Left ventricle myocardium inferior (tissue), 1 donor: ENCODE measurements around the gene GCLC. TPM values are rescaled to one million over a fixed set of nuclear protein-coding genes. Genes with fewer than 3 reads are reported as not detected.
"Not testable (repeated sequence)": the region's sequence is repeated elsewhere in the genome, so short reads cannot be mapped to it uniquely, and the experiment has no call there.

Source experiments
- DNase-seq: peaks from one replicate; pipeline ENCODE4 v3.0.0-alpha.2; 2020
- H3K27ac ChIP-seq: fragments of 200-600 bp; replicated peaks from 2 replicates; pipeline ENCODE4 v1.8.0; 2021
- H3K27me3 ChIP-seq: fragments of 200-600 bp; 2 replicates; pipeline ENCODE4 v1.8.0; 2021; ENCODE audit warnings: low read depth
- H3K36me3 ChIP-seq: fragments of 200-600 bp; 2 replicates; pipeline ENCODE4 v1.8.0; 2021
- H3K4me1 ChIP-seq: fragments of 200-600 bp; 2 replicates; pipeline ENCODE4 v1.8.0; 2021
- H3K4me3 ChIP-seq: fragments of 200-600 bp; 2 replicates; pipeline ENCODE4 v1.8.0; 2021; ENCODE audit warnings: mild to moderate bottlenecking, moderate library complexity
- H3K9me3 ChIP-seq: fragments of 200-600 bp; replicated peaks from 2 replicates; pipeline ENCODE4 v1.8.0; 2021
- intact Hi-C: fragments of 100-400 bp; cut with micrococcal nuclease; formaldehyde crosslinking; loops from one replicate; pipeline ENCODE4 v1.11.0; 2022
- total RNA-seq: library from RNA; stranded (reverse); fragmentation: NEBNext Ultra II Directional; extraction: Animal tissue kit (Norgen Biotek cat#: 25700); gene quantifications from one replicate; pipeline ENCODE4 v1.2.1, GENCODE V29; 2021
- TF ChIP-seq, protein P1 (sequence below): fragments of 200-600 bp; IDR thresholded peaks from 2 replicates; pipeline ENCODE4 v1.8.0; 2021; ENCODE audit warnings: antibody characterized with exemption, mild to moderate bottlenecking, borderline replicate concordance
- donor health status: DM: no; HTN: yes; CAD: no; lungs with severe emphysema.

GCLC gene
- total RNA-seq, 1 donor from 2014 or later = 30.3 TPM

DNA sequence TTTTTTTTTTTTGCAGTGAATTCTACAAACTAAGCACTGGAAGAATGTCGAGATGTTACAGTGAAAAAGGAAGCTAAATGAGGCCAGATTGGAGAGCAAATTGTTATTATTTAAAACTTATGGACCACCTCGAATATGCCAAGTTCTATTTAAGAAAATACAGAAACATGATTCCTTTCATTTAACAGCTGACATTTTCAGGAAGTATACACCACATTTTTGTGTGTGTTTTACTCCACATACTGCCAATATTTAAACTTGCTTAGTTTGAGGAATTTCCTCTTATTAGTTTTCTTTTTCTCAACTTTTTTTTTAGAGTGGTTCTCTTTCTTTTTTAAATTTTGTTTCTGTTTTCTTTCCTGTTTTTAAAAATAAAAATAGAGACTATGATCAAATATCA is 37.0 kb upstream of the GCLC start:
- Histone ChIP-seq H3K4me3 (no peak overlapping the region), H3K9me3 (no peaks in the 10 kb centered on the region), H3K36me3 (no peaks in the 10 kb centered on the region), H3K4me1 (no peaks in the 10 kb centered on the region), H3K27ac (no peak overlapping the region), H3K27me3 (no peaks in the 10 kb centered on the region)
- TF ChIP-seq, protein P1, sequence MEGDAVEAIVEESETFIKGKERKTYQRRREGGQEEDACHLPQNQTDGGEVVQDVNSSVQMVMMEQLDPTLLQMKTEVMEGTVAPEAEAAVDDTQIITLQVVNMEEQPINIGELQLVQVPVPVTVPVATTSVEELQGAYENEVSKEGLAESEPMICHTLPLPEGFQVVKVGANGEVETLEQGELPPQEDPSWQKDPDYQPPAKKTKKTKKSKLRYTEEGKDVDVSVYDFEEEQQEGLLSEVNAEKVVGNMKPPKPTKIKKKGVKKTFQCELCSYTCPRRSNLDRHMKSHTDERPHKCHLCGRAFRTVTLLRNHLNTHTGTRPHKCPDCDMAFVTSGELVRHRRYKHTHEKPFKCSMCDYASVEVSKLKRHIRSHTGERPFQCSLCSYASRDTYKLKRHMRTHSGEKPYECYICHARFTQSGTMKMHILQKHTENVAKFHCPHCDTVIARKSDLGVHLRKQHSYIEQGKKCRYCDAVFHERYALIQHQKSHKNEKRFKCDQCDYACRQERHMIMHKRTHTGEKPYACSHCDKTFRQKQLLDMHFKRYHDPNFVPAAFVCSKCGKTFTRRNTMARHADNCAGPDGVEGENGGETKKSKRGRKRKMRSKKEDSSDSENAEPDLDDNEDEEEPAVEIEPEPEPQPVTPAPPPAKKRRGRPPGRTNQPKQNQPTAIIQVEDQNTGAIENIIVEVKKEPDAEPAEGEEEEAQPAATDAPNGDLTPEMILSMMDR = no peak
- intact Hi-C loops = no loop called here
- DNase-seq = no peak

DNA sequence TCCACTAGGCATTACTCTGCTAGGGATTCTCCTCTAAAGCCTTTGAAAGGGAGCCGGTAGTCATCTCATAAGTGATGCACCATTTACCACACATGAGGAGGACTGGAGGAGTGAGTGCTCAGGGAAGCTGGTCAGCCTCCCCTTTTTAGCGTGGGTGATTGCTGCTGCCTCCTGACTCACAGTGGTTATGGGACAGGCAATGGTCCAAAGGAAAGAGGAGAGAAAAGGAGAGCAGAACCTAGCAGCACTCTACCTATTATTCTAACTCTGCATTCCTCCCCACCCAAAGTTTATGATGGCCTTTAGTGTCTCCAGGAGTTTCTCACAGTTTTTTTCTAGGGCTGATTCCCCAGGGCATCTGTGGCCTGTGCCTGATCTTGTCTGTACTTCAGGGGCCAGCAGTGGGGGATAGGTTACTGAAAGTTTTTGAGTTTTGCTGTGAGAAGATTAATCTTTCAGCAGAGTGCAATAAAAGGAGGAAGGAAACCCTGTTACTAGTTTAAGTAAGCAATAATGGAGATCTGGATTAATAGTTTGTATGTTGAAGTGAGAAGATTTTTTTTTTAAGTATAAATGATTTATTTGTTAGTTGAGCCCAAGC is 36.4 kb upstream of the GCLC start:
- Histone ChIP-seq H3K36me3 (no peaks in the 10 kb centered on the region), H3K9me3 (no peaks in the 10 kb centered on the region), H3K27ac (no peak overlapping the region), H3K4me1 (no peaks in the 10 kb centered on the region), H3K4me3 (no peak overlapping the region), H3K27me3 (no peaks in the 10 kb centered on the region)
- TF ChIP-seq, protein P1 = no peak
- intact Hi-C loops = no loop called here
- DNase-seq = no peak

DNA sequence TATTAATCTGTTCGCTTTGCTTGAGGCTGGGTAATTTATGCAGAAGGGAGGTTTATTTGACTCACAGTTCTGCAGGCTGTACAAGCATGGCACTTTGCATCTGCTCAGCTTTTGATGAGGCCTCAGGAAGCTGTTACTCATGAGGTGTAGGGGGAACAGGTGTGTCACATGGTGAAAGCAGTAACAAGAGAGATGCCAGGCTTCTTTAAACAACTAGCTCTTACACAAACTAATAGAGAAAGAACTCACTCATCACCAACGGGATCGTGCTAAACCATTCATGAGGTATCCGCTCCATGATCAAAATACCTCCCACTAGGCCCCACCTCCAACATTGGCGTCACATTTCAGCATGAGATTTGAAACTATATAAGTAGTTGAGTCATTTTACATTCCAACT is 34.4 kb upstream of the GCLC start:
- intact Hi-C loops = no loop called here

DNA sequence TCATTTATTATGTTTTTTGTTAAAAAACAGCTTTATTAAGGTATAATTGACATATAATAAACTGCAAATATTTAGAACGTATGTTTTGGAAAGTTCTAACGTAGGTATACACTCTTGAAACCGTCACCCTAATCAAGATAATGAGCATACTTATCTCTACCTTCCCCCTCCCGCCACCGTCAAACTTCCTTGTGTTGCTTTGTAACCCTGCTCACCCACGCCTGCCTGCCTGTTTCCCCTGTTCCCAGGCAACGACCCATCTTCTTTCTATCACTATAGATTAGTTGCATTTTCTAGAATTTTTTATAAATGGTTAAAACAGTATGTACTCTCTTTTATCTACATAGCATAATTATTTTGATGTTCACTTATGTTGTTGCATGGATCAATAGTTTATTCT is 33.5 kb upstream of the GCLC start:
- no peaks in the 10 kb centered on the region for H3K27me3 ChIP-seq
- no peak overlapping the region for H3K27ac ChIP-seq
- H3K4me1 ChIP-seq = no peaks in the 10 kb centered on the region
- no peaks in the 10 kb centered on the region for H3K9me3 ChIP-seq
- no peak overlapping the region for H3K4me3 ChIP-seq
- TF ChIP-seq, protein P1 = no peak
- DNase-seq = no peak
- H3K36me3 ChIP-seq = no peaks in the 10 kb centered on the region
- intact Hi-C loops = no loop called here

More for the DNA sequence above, 34.4 kb upstream of the GCLC start:
- H3K4me1 ChIP-seq = no peaks in the 10 kb centered on the region
- no peak overlapping the region for H3K4me3 ChIP-seq
- no peaks in the 10 kb centered on the region for H3K36me3 ChIP-seq
- no peak overlapping the region for H3K27ac ChIP-seq
- no peak for DNase-seq
- no peaks in the 10 kb centered on the region for H3K27me3 ChIP-seq
- TF ChIP-seq, protein P1 = no peak
- no peaks in the 10 kb centered on the region for H3K9me3 ChIP-seq

DNA sequence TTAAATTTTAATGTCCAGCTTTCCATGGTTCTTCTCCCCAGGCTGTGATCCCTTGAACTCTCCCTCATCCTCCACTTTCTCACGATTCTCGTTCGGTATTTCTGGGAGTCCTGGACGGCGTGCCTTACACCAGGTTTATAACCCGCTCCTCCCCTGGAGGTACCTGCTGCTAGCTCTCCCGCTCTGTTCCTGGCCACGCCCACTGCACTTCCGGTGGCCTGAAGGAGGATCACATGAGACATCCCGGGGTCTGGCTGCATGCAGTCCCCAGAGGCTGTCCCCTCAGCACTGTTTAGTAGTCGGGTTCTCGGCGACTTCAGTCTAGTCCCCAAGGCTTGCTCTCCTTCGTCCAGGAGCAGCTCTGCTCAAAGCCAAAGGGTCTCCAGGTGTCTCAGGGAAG is 28.4 kb upstream of the GCLC start:
- TF ChIP-seq, protein P1 = no peak
- DNase-seq = no peak
- Histone ChIP-seq H3K4me3 (no peak overlapping the region), H3K9me3 (no peaks in the 10 kb centered on the region), H3K27me3 (no peaks in the 10 kb centered on the region), H3K27ac (no peak overlapping the region), H3K36me3 (no peaks in the 10 kb centered on the region), H3K4me1 (no peaks in the 10 kb centered on the region)
- intact Hi-C loops = no loop called here

DNA sequence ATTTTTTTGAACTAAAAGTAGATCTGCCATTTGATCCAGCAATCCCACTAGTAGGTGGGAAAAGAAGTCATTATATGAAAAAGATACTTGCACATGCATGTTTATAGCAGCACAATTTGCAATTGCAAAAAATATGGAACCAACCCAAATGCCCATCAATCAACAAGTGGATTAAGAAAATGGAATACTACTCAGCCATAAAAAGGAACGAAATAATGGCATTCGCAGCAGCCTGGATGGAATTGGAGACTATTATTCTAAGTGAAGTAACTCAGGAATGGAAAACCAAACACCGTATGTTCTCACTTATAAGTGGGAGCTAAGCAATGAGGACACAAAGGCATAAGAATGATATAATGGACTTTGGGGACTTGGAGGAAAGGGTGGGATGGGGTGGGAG is 27.5 kb upstream of the GCLC start:
- H3K9me3 ChIP-seq, H3K27ac ChIP-seq, intact Hi-C loops, H3K36me3 ChIP-seq, H3K4me3 ChIP-seq, DNase-seq, H3K4me1 ChIP-seq, H3K27me3 ChIP-seq: not testable (repeated sequence)
